IPS-11a (cell line): ENCODE data around the gene CCDC136.
A peak's percentile ranks its signal among the peaks of the same experiment; 100 is the strongest.

ENCODE experiments used
- H3K4me3 ChIP-seq: one replicate; pipeline ENCODE4 v1.5.1; 2013; ENCODE audit warnings: low read depth, low read length, control low read depth

The CCDC136 gene

GRCh38 chr7:128859232-128860157 lies 67.7 kb downstream of the CCDC136 start:
- no peak overlapping the region for H3K4me3 ChIP-seq

GRCh38 chr7:128860158-128861073 lies 68.6 kb downstream of the CCDC136 start:
- H3K4me3 ChIP-seq, result no peak overlapping the region

DNA sequence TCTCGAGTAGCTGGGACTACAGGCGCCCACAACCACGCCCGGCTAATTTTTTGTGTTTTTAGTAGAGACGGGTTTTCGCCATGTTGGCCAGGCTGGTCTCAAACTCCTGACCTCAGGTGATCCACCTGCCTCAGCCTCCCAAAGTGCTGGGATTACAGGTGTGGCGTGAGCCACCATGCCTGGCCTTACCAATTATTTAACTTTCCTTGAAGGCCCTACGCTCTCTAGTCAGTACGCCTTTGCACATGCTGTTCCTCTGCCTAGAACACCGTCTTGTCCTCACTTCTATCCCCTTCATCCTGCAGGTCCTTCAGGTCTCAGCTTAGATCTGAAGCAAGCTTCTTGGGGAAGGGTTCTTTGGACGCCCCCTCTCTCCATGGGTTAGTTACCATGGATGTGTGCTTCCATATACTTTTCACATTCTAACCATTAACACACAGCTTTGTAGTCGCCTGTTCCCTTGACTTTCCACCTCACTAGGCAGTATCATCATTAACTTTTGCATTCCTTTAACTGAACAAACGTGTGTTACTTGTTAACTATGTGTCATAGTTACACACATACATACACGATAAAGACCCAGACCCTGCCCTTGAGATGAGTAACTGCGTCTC lies 70.3 kb downstream of the CCDC136 start:
- H3K4me3 ChIP-seq, result no peak overlapping the region

DNA sequence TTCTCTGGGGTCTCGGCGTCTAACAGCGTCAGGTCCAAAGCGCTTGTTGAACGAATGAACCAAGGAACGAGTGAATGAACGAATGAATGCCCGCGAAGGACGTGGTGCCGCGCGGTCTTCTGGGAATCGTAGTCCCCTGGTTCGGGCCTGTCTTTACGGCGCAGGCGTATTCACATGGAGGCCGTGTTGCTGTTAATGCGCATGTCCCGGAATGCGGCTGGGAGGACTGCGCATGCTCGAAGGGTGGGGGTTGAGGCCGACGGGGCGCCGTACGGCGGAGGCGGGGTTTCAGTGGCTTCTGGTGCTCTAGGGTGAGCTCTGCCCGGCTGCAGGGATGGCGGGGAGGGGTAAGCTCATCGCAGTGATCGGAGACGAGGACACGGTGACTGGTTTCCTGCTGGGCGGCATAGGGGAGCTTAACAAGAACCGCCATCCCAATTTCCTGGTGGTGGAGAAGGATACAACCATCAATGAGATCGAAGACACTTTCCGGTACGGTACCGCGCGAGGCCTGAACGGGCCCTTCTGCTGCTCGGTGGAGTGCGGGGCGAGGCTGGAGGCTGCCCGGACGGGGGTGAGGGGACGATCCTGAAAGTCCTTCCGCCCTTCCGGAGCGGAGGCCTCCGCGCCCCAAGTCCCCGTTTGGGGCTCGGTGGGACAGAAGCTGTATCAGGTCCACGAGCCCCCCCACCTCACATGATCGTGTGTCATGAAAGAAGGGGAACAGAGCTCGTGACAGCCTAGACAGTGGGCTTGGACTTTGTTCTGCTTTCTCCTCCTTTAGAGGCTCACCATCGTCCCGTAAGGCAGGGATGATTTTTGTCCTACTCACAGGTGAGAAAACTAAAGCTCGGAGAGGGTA lies 71.0 kb downstream of the CCDC136 start, which contains the start of gene ATP6V1F:
Gene ATP6V1F, plus strand, starts transcription at position 286 of the 862 bp plus-strand sequence. Its CDS starts 49 bp downstream, at position 335.
- peak within 1 kb of the TSS; percentile 96 for H3K4me3 ChIP-seq

GRCh38 chr7:128863433-128863989 lies 71.7 kb downstream of the CCDC136 start:
- H3K4me3 ChIP-seq, result peak overlapping the region; percentile 96

- H3K4me3 ChIP-seq, result no peak overlapping the region
These were observed 73.5 kb downstream of the CCDC136 start for GRCh38 chr7:128865303-128865702.

DNA sequence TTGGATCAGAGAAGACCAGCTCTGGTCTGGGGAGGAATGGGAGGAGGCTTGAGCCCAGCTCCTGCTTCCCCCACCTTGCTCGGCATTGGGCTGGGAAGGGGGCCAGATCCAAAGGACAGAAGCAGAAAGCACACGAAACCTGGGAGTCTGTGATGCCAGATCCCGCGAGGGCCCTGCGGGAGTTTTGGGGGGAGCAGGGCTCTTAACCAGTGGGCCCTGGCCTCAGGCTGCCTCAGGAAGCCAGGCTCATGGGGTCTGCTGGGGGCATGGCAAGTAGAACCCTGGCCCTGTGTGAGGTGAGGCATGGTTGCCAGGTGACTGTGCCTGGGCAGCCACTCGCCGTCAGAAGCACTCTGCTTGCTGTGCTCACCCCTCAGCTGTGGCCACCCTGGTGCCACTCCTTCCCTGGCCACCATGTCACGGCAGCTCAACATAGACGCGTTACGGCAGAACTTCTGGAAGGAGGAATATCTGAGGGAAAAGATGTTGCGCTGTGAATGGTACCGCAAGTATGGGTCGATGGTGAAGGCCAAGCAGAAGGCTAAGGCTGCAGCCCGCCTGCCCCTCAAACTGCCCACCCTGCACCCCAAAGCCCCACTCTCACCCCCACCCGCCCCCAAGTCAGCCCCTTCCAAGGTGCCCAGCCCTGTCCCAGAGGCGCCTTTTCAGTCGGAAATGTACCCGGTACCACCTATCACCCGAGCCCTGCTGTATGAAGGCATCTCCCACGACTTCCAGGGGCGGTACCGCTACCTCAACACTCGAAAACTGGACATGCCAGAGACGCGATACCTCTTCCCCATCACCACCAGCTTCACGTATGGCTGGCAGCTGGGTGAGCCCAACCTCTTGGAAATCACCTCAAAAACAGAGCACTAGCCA lies 74.5 kb downstream of the CCDC136 start:
- no peak overlapping the region for H3K4me3 ChIP-seq

- no peak overlapping the region for H3K4me3 ChIP-seq
These were observed 75.5 kb downstream of the CCDC136 start for GRCh38 chr7:128867241-128867640.

GRCh38 chr7:128867842-128868623 lies 76.3 kb downstream of the CCDC136 start:
- no peak overlapping the region for H3K4me3 ChIP-seq

- peak overlapping the region; percentile 55 for H3K4me3 ChIP-seq
These were observed 76.9 kb downstream of the CCDC136 start for GRCh38 chr7:128868624-128869137.

DNA sequence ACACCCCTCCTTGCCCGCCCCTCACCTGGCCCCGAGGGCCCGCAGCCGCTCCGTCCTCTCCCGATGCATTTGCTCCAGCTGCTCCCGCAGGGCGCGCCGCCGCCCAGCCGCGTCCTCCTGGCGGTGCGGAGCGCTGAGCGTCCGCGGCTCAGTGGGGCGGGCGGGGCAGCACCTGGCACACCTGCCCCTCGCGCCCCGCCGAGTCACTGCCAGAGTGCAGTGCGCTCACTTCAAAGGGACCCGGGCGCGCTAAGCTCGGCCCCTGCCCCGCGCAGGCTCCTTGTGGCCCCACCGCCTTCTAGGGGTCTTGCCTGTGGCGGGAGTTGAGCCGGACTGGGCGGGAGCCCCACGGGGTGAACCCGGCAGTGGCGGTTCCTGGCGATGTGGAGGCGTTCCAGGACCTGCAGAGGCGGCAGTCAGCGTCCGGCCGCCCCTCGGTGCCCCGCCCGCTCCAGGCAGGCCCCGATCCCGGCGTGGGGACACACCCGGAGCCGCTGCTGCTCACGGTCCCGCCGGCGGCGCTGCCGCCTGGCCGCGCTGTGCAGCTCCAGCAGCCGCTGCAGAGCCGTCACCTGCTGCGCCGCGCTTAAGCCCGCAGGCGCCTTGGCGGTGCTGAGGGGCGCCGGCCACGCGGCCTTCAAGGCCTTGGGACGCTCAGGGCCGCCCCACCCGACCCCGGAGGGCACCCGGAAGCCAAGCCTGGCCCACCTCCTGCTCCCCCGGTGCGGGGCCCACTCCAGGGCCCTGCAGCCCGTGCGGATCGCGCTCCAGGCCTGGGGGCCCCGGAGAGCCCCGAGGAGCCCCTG lies 77.6 kb downstream of the CCDC136 start:
- H3K4me3 ChIP-seq, result peak overlapping the region; percentile 55

- no peak overlapping the region for H3K4me3 ChIP-seq
These were observed 78.1 kb downstream of the CCDC136 start for GRCh38 chr7:128869944-128870285.

DNA sequence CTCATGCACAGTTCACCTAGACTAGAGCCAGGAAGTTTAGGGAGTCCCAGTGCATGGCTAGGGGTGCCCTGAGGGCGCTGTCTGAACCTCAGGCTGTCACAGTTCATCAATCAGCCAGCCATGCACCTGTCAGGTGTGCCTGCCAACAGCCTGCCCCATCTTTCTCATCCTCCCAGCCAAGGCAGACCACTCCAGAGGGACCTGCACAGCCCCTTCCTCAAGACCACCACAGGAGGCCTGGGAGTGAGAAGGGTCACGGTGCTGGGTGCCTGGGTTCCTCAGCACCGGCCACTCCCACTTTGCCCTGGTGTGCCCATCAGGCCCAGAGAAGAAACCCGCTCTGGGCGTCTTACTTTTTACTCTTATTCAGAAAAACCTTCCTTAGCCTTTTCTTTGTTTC lies 79.3 kb downstream of the CCDC136 start:
- H3K4me3 ChIP-seq, result no peak overlapping the region
